Natural killer cell (primary cell): ENCODE results near the gene BNC2. TPM values are rescaled to one million over a fixed set of nuclear protein-coding genes. Genes with fewer than 3 reads are reported as not detected.

Experiments used
- ATAC-seq, 3 donors: fragments of 150-1000 bp in 2 of 3; fragments of 200-7000 bp in 1 of 3; cut with Tn5 transposase; 1 replicate in 1 of 3; 2 replicates in 2 of 3; pipeline ENCODE4 v1.10.0; 2021; ENCODE audit warnings: mild to moderate bottlenecking in 2 of 3, moderate library complexity in 2 of 3
- DNase-seq, 2 donors: peaks; one replicate each; pipeline versions ENCODE4 v3.0.0 to v3.0.0-alpha.2; 2013 to 2021; ENCODE audit warnings: mixed read lengths in 1 of 2
- H3K27ac ChIP-seq: one replicate; pipeline ENCODE4 v1.5.1; 2013; ENCODE audit warnings: mild to moderate bottlenecking, low read length
- H3K27me3 ChIP-seq: one replicate; pipeline ENCODE4 v1.6.1; 2013; ENCODE audit warnings: low read length; ENCODE audit not compliant: control insufficient read depth, insufficient read depth
- H3K36me3 ChIP-seq: one replicate; pipeline ENCODE4 v1.6.1; 2013; ENCODE audit warnings: low read length; ENCODE audit not compliant: control insufficient read depth, insufficient read depth
- H3K4me1 ChIP-seq: one replicate; pipeline ENCODE4 v1.6.1; 2013; ENCODE audit warnings: low read length; ENCODE audit not compliant: control insufficient read depth, insufficient read depth
- H3K4me3 ChIP-seq: one replicate; pipeline ENCODE4 v1.5.1; 2013; ENCODE audit warnings: low read length
- H3K9me3 ChIP-seq: one replicate; pipeline ENCODE4 v1.6.1; 2013; ENCODE audit warnings: low read length; ENCODE audit not compliant: control insufficient read depth, insufficient read depth
- H3K27ac Mint-ChIP-seq, 2 donors: one replicate each; pipeline ENCODE4 v1.8.0; 2022; ENCODE audit warnings: mild to moderate bottlenecking in 2 of 2, mixed read lengths in 2 of 2, moderate library complexity in 1 of 2
- H3K27me3 Mint-ChIP-seq, 2 donors: one replicate each; pipeline ENCODE4 v1.8.0; 2022; ENCODE audit warnings: low read depth in 2 of 2, mixed read lengths in 2 of 2
- H3K36me3 Mint-ChIP-seq: one replicate; pipeline ENCODE4 v1.8.0; 2022; ENCODE audit warnings: mixed read lengths
- H3K4me1 Mint-ChIP-seq, 2 donors: one replicate each; pipeline ENCODE4 v1.8.0; 2022; ENCODE audit warnings: mixed read lengths in 2 of 2
- H3K4me3 Mint-ChIP-seq: one replicate; pipeline ENCODE4 v1.8.0; 2022; ENCODE audit warnings: mild to moderate bottlenecking, moderate library complexity, mixed read lengths
- H3K9me3 Mint-ChIP-seq, 2 donors: one replicate each; pipeline ENCODE4 v1.8.0; 2022; ENCODE audit warnings: mixed read lengths in 2 of 2
- CTCF ChIP-seq: fragments of 200-600 bp; IDR thresholded peaks from one replicate; pipeline ENCODE4 v1.8.0; 2022; ENCODE audit warnings: antibody characterized with exemption
- WGBS: methylation state at CpG from one replicate; pipeline ENCODE4 v1.1.7; 2013; ENCODE audit warnings: missing lambda C conversion rate; ENCODE audit not compliant: insufficient coverage; 5-methylcytosine and 5-hydroxymethylcytosine counted together
- intact Hi-C: fragments of 100-400 bp; cut with micrococcal nuclease; formaldehyde crosslinking; loops from one replicate; pipeline ENCODE4 v1.14.2; 2022
- total RNA-seq, 4 donors: library from RNA; stranded (reverse); fragments of 120-200 nt in 1 of 4; gene quantifications; one replicate each; pipeline versions ENCODE4 v1.2.3 to v1.2.4, GENCODE V29; 2013 to 2022

Gene BNC2
- total RNA-seq, 3 donors from 2014 or later (not counting 1 experiment from before 2014, with no cell fraction given): 36.9 to 84.2 (median 66.5) TPM

GRCh38 chr9:16885931-16886330, 15.5 kb upstream of the BNC2 start:
- H3K4me1 ChIP-seq: peaks cover 28% of the 10 kb centered on the region
- Mint-ChIP-seq H3K27ac (peak overlapping the region; percentile 85 to 86), H3K4me3 (peak overlapping the region; percentile 84), H3K9me3 (no peaks in the 10 kb centered on the region), H3K4me1 (peaks cover 53 to 60% of the 10 kb centered on the region in 2 donors), H3K27me3 (no peaks in the 10 kb centered on the region), H3K36me3 (no peaks in the 10 kb centered on the region)
- H3K36me3 ChIP-seq: no peaks in the 10 kb centered on the region
- DNase-seq: no peak
- H3K27me3 ChIP-seq: no peaks in the 10 kb centered on the region
- intact Hi-C loops: loop anchor here (1.0 kb wide), 1 partner anchor 16 kb away; the partner anchor contains the start of gene BNC2
- 84% methylated on average over 2 of the region's 4 CpGs for WGBS
- TF ChIP-seq CTCF: no peak
- H3K27ac ChIP-seq: no peak overlapping the region
- H3K9me3 ChIP-seq: no peaks in the 10 kb centered on the region
- no peak for ATAC-seq
- no peak overlapping the region for H3K4me3 ChIP-seq

- intact Hi-C loops: loop anchor here (1.0 kb wide), 1 partner anchor 15 kb away; the partner anchor contains the start of gene BNC2
- no peak overlapping the region for H3K4me3 ChIP-seq
- H3K36me3 ChIP-seq: no peaks in the 10 kb centered on the region
- Mint-ChIP-seq H3K27ac (peak overlapping the region; percentile 85 to 86), H3K27me3 (no peaks in the 10 kb centered on the region), H3K9me3 (no peaks in the 10 kb centered on the region), H3K36me3 (no peaks in the 10 kb centered on the region), H3K4me1 (peaks cover 61 to 68% of the 10 kb centered on the region in 2 donors), H3K4me3 (peak overlapping the region; percentile 84)
- H3K27me3 ChIP-seq: no peaks in the 10 kb centered on the region
- H3K9me3 ChIP-seq: no peaks in the 10 kb centered on the region
- peak; percentile 54 to 64 for DNase-seq
- 5% methylated on average over 3 of the region's 5 CpGs for WGBS
- peak; percentile 79 to 93 (median 83) for ATAC-seq
- no peak for TF ChIP-seq CTCF
- H3K27ac ChIP-seq: no peak overlapping the region
- H3K4me1 ChIP-seq: peaks cover 28% of the 10 kb centered on the region
Observed at GRCh38 chr9:16884952-16885513, 14.6 kb upstream of the BNC2 start.

DNA sequence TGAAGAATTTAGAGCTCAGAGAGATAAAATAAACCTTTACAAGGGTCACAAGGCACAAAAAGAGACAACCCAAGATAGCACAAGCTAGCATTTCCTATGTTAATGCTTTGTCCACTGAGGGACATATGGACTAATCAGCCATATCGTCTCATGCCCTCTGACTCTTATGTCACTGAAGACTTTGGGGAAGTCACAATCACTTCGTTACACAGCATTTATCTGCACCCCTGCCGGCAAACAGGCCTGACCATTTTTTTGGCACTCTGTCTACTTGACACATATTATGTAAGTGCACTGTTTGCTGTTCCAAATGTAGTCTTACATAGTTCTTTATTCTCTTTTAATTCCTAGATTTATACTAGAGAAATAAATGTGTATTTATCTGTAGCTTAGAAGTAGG, 13.9 kb upstream of the BNC2 start:
- H3K27ac Mint-ChIP-seq: peak overlapping the region; percentile 85 to 86
- no peak overlapping the region for H3K27ac ChIP-seq
- peak; percentile 39 to 60 (median 46) for ATAC-seq

More for the DNA sequence above, 13.9 kb upstream of the BNC2 start:
- Histone ChIP-seq H3K36me3 (no peaks in the 10 kb centered on the region), H3K4me3 (no peak overlapping the region), H3K9me3 (no peaks in the 10 kb centered on the region), H3K27me3 (no peaks in the 10 kb centered on the region), H3K4me1 (peaks cover 28% of the 10 kb centered on the region)
- WGBS: 19% methylated on average over 3 of the region's 3 CpGs
- H3K36me3 Mint-ChIP-seq: no peaks in the 10 kb centered on the region
- intact Hi-C loops: no loop called here
- peak overlapping the region; percentile 84 for H3K4me3 Mint-ChIP-seq
- no peaks in the 10 kb centered on the region for H3K27me3 Mint-ChIP-seq
- no peaks in the 10 kb centered on the region for H3K9me3 Mint-ChIP-seq
- H3K4me1 Mint-ChIP-seq: peaks cover 61 to 75% of the 10 kb centered on the region in 2 donors
- no peak for DNase-seq
- TF ChIP-seq CTCF: no peak
